ENCODE results near the gene ELOVL7. TPM values are rescaled to one million over a fixed set of nuclear protein-coding genes. Genes with fewer than 3 reads are reported as not detected.
"Not testable (repeated sequence)": the region's sequence is repeated elsewhere in the genome, so short reads cannot be mapped to it uniquely, and the experiment has no call there.

The ELOVL7 gene
- under 1 TPM; 0.69 to 0.85 TPM for total RNA-seq

- CTCF ChIA-PET = interaction anchor here (0.6 to 1.3 kb wide), 3 partner anchors 10 to 746 kb away, joined by 3 to 4 read pairs (median 3); partner anchors contain the start of gene DEPDC1B
- Mint-ChIP-seq H3K36me3 (ENCODE audit: low read depth) (no peaks in the 10 kb centered on the region), H3K27ac (no peak within 1 kb of the TSS), H3K4me3 (peak within 1 kb of the TSS; percentile 70), H3K4me1 (peaks cover 7% of the 10 kb centered on the region), H3K27me3 (peaks cover 49% of the 10 kb centered on the region), H3K9me3 (ENCODE audit: low read depth) (no peaks in the 10 kb centered on the region)
- intact Hi-C loops (cut with DNase I, micrococcal nuclease) = loop anchor here (1.0 to 5.0 kb wide), 3 partner anchors 144 to 167 kb away; partner anchors contain the start of gene DEPDC1B (in 1 of the 2)
- DNase-seq (peak; percentile 79), ATAC-seq (peak; percentile 95)
- POLR2A ChIA-PET = no interaction called here
Measured at GRCh38 chr5:60843936-60844905, at the start of gene ELOVL7. Gene ELOVL7, minus strand, starts transcription at chr5:60844269. Its CDS starts 56,872 bp downstream, at chr5:60787397.

- Mint-ChIP-seq H3K36me3 (ENCODE audit: low read depth) (peaks cover 36% of the 10 kb centered on the region), H3K4me1 (no peaks in the 10 kb centered on the region), H3K9me3 (ENCODE audit: low read depth) (no peaks in the 10 kb centered on the region), H3K4me3 (no peak overlapping the region), H3K27ac (no peak overlapping the region), H3K27me3 (no peaks in the 10 kb centered on the region)
- POLR2A ChIA-PET = no interaction called here
- CTCF ChIA-PET = no interaction called here
- intact Hi-C loops (cut with DNase I, micrococcal nuclease) = no loop called here
- DNase-seq (no peak), ATAC-seq (no peak)
Measured at GRCh38 chr5:60893521-60893920, 49.5 kb upstream of the ELOVL7 start.

- Mint-ChIP-seq H3K4me3 (no peak overlapping the region), H3K27me3 (no peaks in the 10 kb centered on the region), H3K9me3 (ENCODE audit: low read depth) (no peaks in the 10 kb centered on the region), H3K27ac (no peak overlapping the region), H3K4me1 (peaks cover 2% of the 10 kb centered on the region), H3K36me3 (ENCODE audit: low read depth) (peaks cover 33% of the 10 kb centered on the region)
- DNase-seq (no peak), ATAC-seq (no peak)
- ChIA-PET POLR2A (no interaction called here), CTCF (no interaction called here)
- intact Hi-C loops (cut with DNase I, micrococcal nuclease) = no loop called here
Measured at GRCh38 chr5:60891667-60892066, 47.6 kb upstream of the ELOVL7 start.

GRCh38 chr5:60888359-60889061, 44.4 kb upstream of the ELOVL7 start:
- CTCF ChIA-PET = no interaction called here
- Mint-ChIP-seq H3K27ac (no peak overlapping the region), H3K4me1 (peaks cover 2% of the 10 kb centered on the region), H3K36me3 (ENCODE audit: low read depth) (peaks cover 24% of the 10 kb centered on the region), H3K27me3 (no peaks in the 10 kb centered on the region), H3K4me3 (no peak overlapping the region), H3K9me3 (ENCODE audit: low read depth) (no peaks in the 10 kb centered on the region)
- ATAC-seq (no peak), DNase-seq (no peak)
- POLR2A ChIA-PET = interaction anchor here (0.6 kb wide), 1 partner anchor 190 kb away, joined by 3 read pairs; no protein-coding TSS in a partner anchor
- intact Hi-C loops (cut with DNase I, micrococcal nuclease) = no loop called here

GRCh38 chr5:60887746-60888145, 43.7 kb upstream of the ELOVL7 start:
- peaks cover 22% of the 10 kb centered on the region for H3K36me3 Mint-ChIP-seq (ENCODE audit: low read depth)
- peaks cover 2% of the 10 kb centered on the region for H3K4me1 Mint-ChIP-seq
- no peak overlapping the region for H3K4me3 Mint-ChIP-seq
- intact Hi-C loops (cut with DNase I, micrococcal nuclease) = no loop called here
- H3K9me3 Mint-ChIP-seq (ENCODE audit: low read depth) = peaks cover 2% of the 10 kb centered on the region
- ChIA-PET POLR2A (interaction anchor here (0.6 kb wide), 1 partner anchor 189 kb away, joined by 3 read pairs; no protein-coding TSS in a partner anchor), CTCF (no interaction called here)
- no peaks in the 10 kb centered on the region for H3K27me3 Mint-ChIP-seq
- no peak for DNase-seq
- no peak for ATAC-seq
- no peak overlapping the region for H3K27ac Mint-ChIP-seq

- intact Hi-C loops (cut with DNase I, micrococcal nuclease) = no loop called here
- H3K27ac Mint-ChIP-seq = no peak overlapping the region
- no peak overlapping the region for H3K4me3 Mint-ChIP-seq
- no peak for ATAC-seq
- ChIA-PET POLR2A (no interaction called here), CTCF (no interaction called here)
- no peaks in the 10 kb centered on the region for H3K27me3 Mint-ChIP-seq
- H3K36me3 Mint-ChIP-seq (ENCODE audit: low read depth) = peaks cover 21% of the 10 kb centered on the region
- H3K4me1 Mint-ChIP-seq = peaks cover 2% of the 10 kb centered on the region
- DNase-seq = no peak
- H3K9me3 Mint-ChIP-seq (ENCODE audit: low read depth) = peaks cover 2% of the 10 kb centered on the region
Measured at GRCh38 chr5:60887096-60887495, 43.0 kb upstream of the ELOVL7 start.

GRCh38 chr5:60886158-60886557, 42.1 kb upstream of the ELOVL7 start:
- DNase-seq = no peak
- Mint-ChIP-seq H3K4me1 (peaks cover 2% of the 10 kb centered on the region), H3K4me3 (no peak overlapping the region), H3K9me3 (ENCODE audit: low read depth) (peaks cover 2% of the 10 kb centered on the region), H3K36me3 (ENCODE audit: low read depth) (peaks cover 24% of the 10 kb centered on the region), H3K27me3 (no peaks in the 10 kb centered on the region), H3K27ac (no peak overlapping the region)
- ATAC-seq = no peak
- ChIA-PET POLR2A (no interaction called here), CTCF (no interaction called here)
- intact Hi-C loops (cut with DNase I, micrococcal nuclease) = no loop called here

- POLR2A ChIA-PET = no interaction called here
- Mint-ChIP-seq H3K4me3 (no peak overlapping the region), H3K27ac (no peak overlapping the region), H3K27me3 (no peaks in the 10 kb centered on the region), H3K4me1 (peaks cover under 1% of the 10 kb centered on the region), H3K9me3 (ENCODE audit: low read depth) (peaks cover 4% of the 10 kb centered on the region), H3K36me3 (ENCODE audit: low read depth) (peaks cover 23% of the 10 kb centered on the region)
- CTCF ChIA-PET = no interaction called here
- DNase-seq = no peak
- ATAC-seq = no peak
- intact Hi-C loops (cut with DNase I, micrococcal nuclease) = loop anchor here in 1 of 2 experiments (5.0 kb wide), 1 partner anchor 206 kb away; no protein-coding TSS in a partner anchor
Measured at GRCh38 chr5:60883229-60883628, 39.2 kb upstream of the ELOVL7 start.

- ATAC-seq = no peak
- Mint-ChIP-seq H3K36me3 (ENCODE audit: low read depth) (peaks cover 24% of the 10 kb centered on the region), H3K4me3 (no peak overlapping the region), H3K9me3 (ENCODE audit: low read depth) (peaks cover 20% of the 10 kb centered on the region), H3K4me1 (no peaks in the 10 kb centered on the region), H3K27me3 (no peaks in the 10 kb centered on the region), H3K27ac (no peak overlapping the region)
- intact Hi-C loops (cut with DNase I, micrococcal nuclease) = no loop called here
- no peak for DNase-seq
- ChIA-PET CTCF (no interaction called here), POLR2A (no interaction called here)
Measured at GRCh38 chr5:60872892-60873291, 28.8 kb upstream of the ELOVL7 start.

GRCh38 chr5:60870857-60871256, 26.8 kb upstream of the ELOVL7 start:
- no peak for ATAC-seq
- Mint-ChIP-seq H3K27ac (no peak overlapping the region), H3K4me3 (no peak overlapping the region), H3K27me3 (no peaks in the 10 kb centered on the region), H3K36me3 (ENCODE audit: low read depth) (peaks cover 24% of the 10 kb centered on the region), H3K4me1 (no peaks in the 10 kb centered on the region), H3K9me3 (ENCODE audit: low read depth) (peaks cover 20% of the 10 kb centered on the region)
- intact Hi-C loops (cut with DNase I, micrococcal nuclease) = no loop called here
- DNase-seq = no peak
- ChIA-PET CTCF (interaction anchor here (1.0 to 1.2 kb wide), 2 partner anchors 15 to 28 kb away, joined by 3 read pairs; no protein-coding TSS in a partner anchor), POLR2A (interaction anchor here (0.7 kb wide), 1 partner anchor 66 kb away, joined by 3 read pairs; no protein-coding TSS in a partner anchor)

- ATAC-seq; H3K4me3 Mint-ChIP-seq; H3K4me1 Mint-ChIP-seq; H3K9me3 Mint-ChIP-seq (ENCODE audit: low read depth); POLR2A ChIA-PET; H3K27ac Mint-ChIP-seq; DNase-seq; H3K27me3 Mint-ChIP-seq; intact Hi-C loops (cut with DNase I, micrococcal nuclease); CTCF ChIA-PET: not testable (repeated sequence)
- peaks cover 13% of the 10 kb centered on the region for H3K36me3 Mint-ChIP-seq (ENCODE audit: low read depth)
Measured at GRCh38 chr5:60860572-60860971, 16.5 kb upstream of the ELOVL7 start.

Measured in activated CD4-positive, alpha-beta T cell treated with anti-CD3 and anti-CD28 coated beads for 36 hours (primary cell).